Prostate gland (tissue), 2 donors: Measurements from ENCODE around the gene FOXP1.

Experiments
- POLR2AphosphoS5 ChIP-seq: sonication (generic); formaldehyde crosslinking; IDR thresholded peaks from one replicate; pipeline ENCODE4 v1.6.1; 2017; ENCODE audit warnings: antibody characterized with exemption
- TF ChIP-seq, protein P1 (sequence below), 4 experiments: fragments of 200-600 bp in 2 of 4; fragments of 450-650 bp in 2 of 4; sonication (generic) in 2 of 4; IDR thresholded peaks; 1 replicate in 3 of 4; 2 replicates in 1 of 4; pipeline ENCODE4 v1.5.1; 2016 to 2019; ENCODE audit warnings: antibody characterized with exemption in 4 of 4, mild to moderate bottlenecking in 2 of 4, moderate library complexity in 2 of 4

DNA sequence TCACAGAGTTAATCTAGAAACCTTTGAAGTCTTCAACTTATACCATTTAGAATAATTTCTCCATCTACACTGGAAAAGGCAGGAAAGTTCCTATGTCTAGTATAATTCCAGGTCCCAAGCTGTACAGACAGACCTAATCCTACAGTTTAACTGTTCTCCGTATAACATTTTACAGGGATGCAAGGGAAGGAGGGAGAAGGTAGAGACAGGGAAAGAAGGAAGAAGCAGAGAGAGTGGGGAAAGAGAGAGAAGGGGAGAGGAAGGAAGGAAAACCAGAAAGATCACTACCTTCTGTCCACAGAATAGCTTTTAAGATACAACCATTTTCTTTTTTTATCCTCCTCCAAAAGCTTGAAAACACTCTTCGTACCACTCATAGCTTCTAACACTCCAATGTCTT lies 185.8 kb downstream of the FOXP1 start:
- TF ChIP-seq, protein P1, sequence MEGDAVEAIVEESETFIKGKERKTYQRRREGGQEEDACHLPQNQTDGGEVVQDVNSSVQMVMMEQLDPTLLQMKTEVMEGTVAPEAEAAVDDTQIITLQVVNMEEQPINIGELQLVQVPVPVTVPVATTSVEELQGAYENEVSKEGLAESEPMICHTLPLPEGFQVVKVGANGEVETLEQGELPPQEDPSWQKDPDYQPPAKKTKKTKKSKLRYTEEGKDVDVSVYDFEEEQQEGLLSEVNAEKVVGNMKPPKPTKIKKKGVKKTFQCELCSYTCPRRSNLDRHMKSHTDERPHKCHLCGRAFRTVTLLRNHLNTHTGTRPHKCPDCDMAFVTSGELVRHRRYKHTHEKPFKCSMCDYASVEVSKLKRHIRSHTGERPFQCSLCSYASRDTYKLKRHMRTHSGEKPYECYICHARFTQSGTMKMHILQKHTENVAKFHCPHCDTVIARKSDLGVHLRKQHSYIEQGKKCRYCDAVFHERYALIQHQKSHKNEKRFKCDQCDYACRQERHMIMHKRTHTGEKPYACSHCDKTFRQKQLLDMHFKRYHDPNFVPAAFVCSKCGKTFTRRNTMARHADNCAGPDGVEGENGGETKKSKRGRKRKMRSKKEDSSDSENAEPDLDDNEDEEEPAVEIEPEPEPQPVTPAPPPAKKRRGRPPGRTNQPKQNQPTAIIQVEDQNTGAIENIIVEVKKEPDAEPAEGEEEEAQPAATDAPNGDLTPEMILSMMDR (IDR thresholded peaks at IDR 0.05): no peak
- TF ChIP-seq POLR2AphosphoS5: no peak
